IMR-90 (cell line): ENCODE data around the gene RFTN1. TPM values are rescaled to one million over a fixed set of nuclear protein-coding genes. Genes with fewer than 3 reads are reported as not detected.

Source experiments
- ATAC-seq: fragments of 200-7000 bp; cut with Tn5 transposase; 2 replicates; pipeline ENCODE4 v1.9.1; 2020; ENCODE audit warnings: low read depth, mild to moderate bottlenecking, moderate library complexity
- BruUV-seq: library from RNA; stranded (reverse); fragments of 400-500 nt; replicated peaks from 2 replicates; lab custom pipeline; 2021; lab: Mats Ljungman, UMichigan
- CTCF ChIA-PET: fragments of 300-600 bp; formaldehyde crosslinking; extraction: SDS; loops from one replicate; lab custom pipeline; 2021; ENCODE audit warnings: antibody characterized with exemption; lab: Yijun Ruan, JAX
- POLR2A ChIA-PET: fragments of 300-600 bp; sonication (Branson Sonifier 250); formaldehyde crosslinking; loops from one replicate; lab custom pipeline; 2022; ENCODE audit warnings: antibody characterized with exemption; ENCODE audit not compliant: unreplicated experiment; lab: Charles Lee
- DNase-seq: peaks from one replicate; pipeline ENCODE4 v3.0.0; 2013
- H2AFZ ChIP-seq: replicated peaks from 2 replicates; pipeline ENCODE3; 2013; ENCODE audit warnings: low read length, mild to moderate bottlenecking; ENCODE audit not compliant: poor library complexity
- H2AK5ac ChIP-seq: 2 replicates; pipeline ENCODE4 v1.6.1; 2013; ENCODE audit warnings: low read depth, low read length, inconsistent platforms
- H2AK9ac ChIP-seq: replicated peaks from 2 replicates; pipeline ENCODE3; 2013; ENCODE audit warnings: mild to moderate bottlenecking, low read depth, low read length, moderate library complexity; ENCODE audit not compliant: poor library complexity
- H2BK120ac ChIP-seq: 2 replicates; pipeline ENCODE4 v1.6.1; 2013; ENCODE audit warnings: low read depth, low read length, inconsistent platforms
- H2BK15ac ChIP-seq: 3 replicates; pipeline ENCODE4 v1.6.1; 2013; ENCODE audit warnings: low read depth, low read length, inconsistent platforms
- H2BK20ac ChIP-seq: 2 replicates; pipeline ENCODE4 v1.6.1; 2013; ENCODE audit warnings: low read depth, mild to moderate bottlenecking, inconsistent platforms, low read length, moderate library complexity
- H2BK5ac ChIP-seq: 2 replicates; pipeline ENCODE4 v1.6.1; 2013; ENCODE audit warnings: mild to moderate bottlenecking, low read depth, low read length, inconsistent platforms; ENCODE audit not compliant: poor library complexity, severe bottlenecking
- H3K14ac ChIP-seq: replicated peaks from 2 replicates; pipeline ENCODE4 v1.6.1; 2013; ENCODE audit warnings: low read depth, low read length, inconsistent platforms
- H3K18ac ChIP-seq: 2 replicates; pipeline ENCODE4 v1.6.1; 2013; ENCODE audit warnings: low read depth, low read length, control low read depth
- H3K23ac ChIP-seq: 2 replicates; pipeline ENCODE4 v1.6.1; 2013; ENCODE audit warnings: low read depth, low read length, inconsistent platforms
- H3K27ac ChIP-seq: 2 replicates; pipeline ENCODE4 v1.5.1; 2013; ENCODE audit warnings: mild to moderate bottlenecking, control low read depth, low read length; ENCODE audit not compliant: insufficient read depth
- H3K27me3 ChIP-seq: 2 replicates; pipeline ENCODE4 v1.6.1; 2013; ENCODE audit warnings: low read length; ENCODE audit not compliant: control insufficient read depth, insufficient read depth
- H3K36me3 ChIP-seq: 2 replicates; pipeline ENCODE4 v1.6.1; 2013; ENCODE audit warnings: low read length, mixed read lengths; ENCODE audit not compliant: control insufficient read depth, insufficient read depth
- H3K4ac ChIP-seq: 2 replicates; pipeline ENCODE4 v1.6.1; 2013; ENCODE audit warnings: low read depth, low read length, inconsistent platforms
- H3K4me1 ChIP-seq: 2 replicates; pipeline ENCODE4 v1.6.1; 2013; ENCODE audit warnings: low read length, mixed read lengths; ENCODE audit not compliant: control insufficient read depth, insufficient read depth
- H3K4me2 ChIP-seq: 2 replicates; pipeline ENCODE4 v1.6.1; 2013; ENCODE audit warnings: low read depth, mild to moderate bottlenecking, control low read depth, low read length, moderate library complexity
- H3K4me3 ChIP-seq: 2 replicates; pipeline ENCODE4 v1.5.1; 2013; ENCODE audit warnings: low read depth, mild to moderate bottlenecking, control low read depth, low read length, moderate library complexity; ENCODE audit not compliant: insufficient read depth
- H3K56ac ChIP-seq: 2 replicates; pipeline ENCODE4 v1.6.1; 2013; ENCODE audit warnings: low read length, inconsistent platforms; ENCODE audit not compliant: insufficient read depth; ENCODE audit errors: extremely low read depth
- H3K79me1 ChIP-seq, 2 experiments: 2 replicates each; pipeline ENCODE4 v1.6.1; 2013; ENCODE audit warnings: low read length in 2 of 2, inconsistent platforms in 1 of 2, low read depth in 1 of 2
- H3K9ac ChIP-seq: 2 replicates; pipeline ENCODE4 v1.6.1; 2013; ENCODE audit warnings: low read depth, low read length, control low read depth
- H3K9me1 ChIP-seq: 2 replicates; pipeline ENCODE4 v1.6.1; 2013; ENCODE audit warnings: low read length, inconsistent platforms; ENCODE audit not compliant: insufficient read depth
- H3K9me3 ChIP-seq: 2 replicates; pipeline ENCODE4 v1.6.1; 2013; ENCODE audit warnings: low read length; ENCODE audit not compliant: control insufficient read depth, insufficient read depth
- H4K20me1 ChIP-seq: 2 replicates; pipeline ENCODE4 v1.6.1; 2013; ENCODE audit warnings: low read length, inconsistent platforms; ENCODE audit not compliant: insufficient read depth
- H4K5ac ChIP-seq: 2 replicates; pipeline ENCODE4 v1.6.1; 2013; ENCODE audit warnings: mild to moderate bottlenecking, low read depth, low read length, control low read depth
- H4K8ac ChIP-seq, 2 experiments: 2 replicates each; pipeline ENCODE4 v1.6.1; 2013; ENCODE audit warnings: low read depth in 2 of 2, low read length in 2 of 2, control low read depth in 1 of 2, inconsistent platforms in 1 of 2
- H4K91ac ChIP-seq: 2 replicates; pipeline ENCODE4 v1.6.1; 2013; ENCODE audit warnings: low read depth, low read length, inconsistent platforms; ENCODE audit not compliant: insufficient read depth
- FOS ChIP-seq: fragments of 150-350 bp; IDR thresholded peaks from 2 replicates; pipeline ENCODE4 v1.6.1; 2016; ENCODE audit warnings: low read depth, low read length
- MAZ ChIP-seq: IDR thresholded peaks from 2 replicates; pipeline ENCODE4 v1.6.1; 2012; ENCODE audit warnings: low read depth, mild to moderate bottlenecking, low read length, improper control_type of control experiment, moderate library complexity, borderline replicate concordance
- MXI1 ChIP-seq: IDR thresholded peaks from 2 replicates; pipeline ENCODE4 v1.6.1; 2012; ENCODE audit warnings: low read depth, mild to moderate bottlenecking, low read length, moderate library complexity, borderline replicate concordance
- NFE2L2 ChIP-seq: fragments of 150-350 bp; IDR thresholded peaks from 2 replicates; pipeline ENCODE4 v1.6.1; 2016; ENCODE audit warnings: low read depth, mild to moderate bottlenecking, low read length
- RAD21 ChIP-seq: IDR thresholded peaks from 2 replicates; pipeline ENCODE4 v1.6.1; 2012; ENCODE audit warnings: low read length, improper control_type of control experiment
- RCOR1 ChIP-seq: IDR thresholded peaks from 2 replicates; pipeline ENCODE4 v1.6.1; 2012; ENCODE audit warnings: mild to moderate bottlenecking, low read length, improper control_type of control experiment; ENCODE audit not compliant: insufficient replicate concordance
- RFX5 ChIP-seq: IDR thresholded peaks from 2 replicates; pipeline ENCODE4 v1.8.0; 2012; ENCODE audit warnings: low read depth, mild to moderate bottlenecking, low read length, moderate library complexity
- WGBS, 2 experiments: methylation state at CpG; one replicate each; pipeline versions ENCODE4 v1.1.5 to v1.1.7; 2013; ENCODE audit warnings: missing lambda C conversion rate in 2 of 2; ENCODE audit not compliant: insufficient read length in 1 of 2; ENCODE audit errors: extremely low coverage in 2 of 2; 5-methylcytosine and 5-hydroxymethylcytosine counted together
- dilution Hi-C: fragments of 300-500 bp; cut with HindIII; formaldehyde crosslinking; loops from one replicate; pipeline ENCODE4 v1.14.3; 2018; ENCODE audit warnings: low sequenced_read_pairs; ENCODE audit not compliant: unreplicated experiment
- in situ Hi-C: fragments of 300-500 bp; cut with MboI; formaldehyde crosslinking; loops from 3 replicates; pipeline ENCODE4 v1.14.3; 2019; ENCODE audit warnings: low sequenced_read_pairs, inconsistent platforms, mixed read lengths
- intact Hi-C: fragments of 100-400 bp; cut with micrococcal nuclease; formaldehyde crosslinking; loops from 2 replicates; pipeline ENCODE4 v1.10.0; 2022
- polyA plus RNA-seq, 3 experiments: library from polyadenylated mRNA; depleted of rRNA; stranded (reverse); fragments of >200 nt; gene quantifications; 2 replicates each; pipeline ENCODE4 v1.2.3, GENCODE V29; 2012; ENCODE audit warnings: low replicate concordance in 1 of 3
- total RNA-seq: library from RNA; depleted of rRNA; stranded (reverse); fragments of >200 nt; gene quantifications from 2 replicates; pipeline ENCODE4 v1.2.3, GENCODE V29; 2012
- TF ChIP-seq, protein P1 (sequence below): conservative IDR thresholded peaks from 2 replicates; pipeline ENCODE4 v1.5.1; 2012; ENCODE audit warnings: mild to moderate bottlenecking, low read depth, low read length, improper control_type of control experiment

The RFTN1 gene
- total and polyA plus RNA-seq, 2 of the 4 experiments (the other 2 are of a cell fraction): 45.0 to 52.0 TPM

DNA sequence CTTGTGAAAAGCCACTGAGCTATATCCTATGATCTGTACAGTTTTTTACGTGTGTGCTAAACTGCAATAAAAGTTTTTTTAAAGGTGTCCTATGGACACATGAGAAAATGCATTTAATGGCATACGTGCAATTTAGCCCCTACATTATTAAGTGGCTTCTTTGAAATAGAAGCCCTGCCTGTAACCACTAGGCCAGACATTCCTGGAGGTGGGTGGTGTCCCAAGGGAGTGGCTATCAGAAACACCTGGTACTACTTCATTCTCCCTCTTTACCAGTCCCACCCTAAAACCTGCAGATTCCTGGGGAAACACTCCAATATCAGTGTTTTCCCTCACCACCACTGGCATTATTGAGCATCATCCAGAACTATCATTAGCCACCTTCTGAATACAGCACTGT, 148.5 kb downstream of the RFTN1 start:
- BruUV-seq: no TSS peak
- H4K8ac ChIP-seq: no peak overlapping the region
- H4K20me1 ChIP-seq: no peaks in the 10 kb centered on the region; the same call in 1 of the 2 replicates
- ChIA-PET CTCF (no interaction called here), POLR2A (interaction anchor here (0.6 kb wide), 1 partner anchor 75 kb away, joined by 3 read pairs; no protein-coding TSS in a partner anchor)
- no peak overlapping the region for H3K9ac ChIP-seq
- H2BK5ac ChIP-seq: no peak overlapping the region
- no peak for TF ChIP-seq MXI1
- no peak for TF ChIP-seq FOS
- no peak for TF ChIP-seq RFX5
- TF ChIP-seq NFE2L2: no peak
- TF ChIP-seq, protein P1, sequence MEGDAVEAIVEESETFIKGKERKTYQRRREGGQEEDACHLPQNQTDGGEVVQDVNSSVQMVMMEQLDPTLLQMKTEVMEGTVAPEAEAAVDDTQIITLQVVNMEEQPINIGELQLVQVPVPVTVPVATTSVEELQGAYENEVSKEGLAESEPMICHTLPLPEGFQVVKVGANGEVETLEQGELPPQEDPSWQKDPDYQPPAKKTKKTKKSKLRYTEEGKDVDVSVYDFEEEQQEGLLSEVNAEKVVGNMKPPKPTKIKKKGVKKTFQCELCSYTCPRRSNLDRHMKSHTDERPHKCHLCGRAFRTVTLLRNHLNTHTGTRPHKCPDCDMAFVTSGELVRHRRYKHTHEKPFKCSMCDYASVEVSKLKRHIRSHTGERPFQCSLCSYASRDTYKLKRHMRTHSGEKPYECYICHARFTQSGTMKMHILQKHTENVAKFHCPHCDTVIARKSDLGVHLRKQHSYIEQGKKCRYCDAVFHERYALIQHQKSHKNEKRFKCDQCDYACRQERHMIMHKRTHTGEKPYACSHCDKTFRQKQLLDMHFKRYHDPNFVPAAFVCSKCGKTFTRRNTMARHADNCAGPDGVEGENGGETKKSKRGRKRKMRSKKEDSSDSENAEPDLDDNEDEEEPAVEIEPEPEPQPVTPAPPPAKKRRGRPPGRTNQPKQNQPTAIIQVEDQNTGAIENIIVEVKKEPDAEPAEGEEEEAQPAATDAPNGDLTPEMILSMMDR: no peak
- no peak for TF ChIP-seq MAZ
- no peak for TF ChIP-seq RAD21
- no peak for TF ChIP-seq RCOR1
- H4K91ac ChIP-seq: no peak overlapping the region
- H2BK20ac ChIP-seq: no peak overlapping the region
- no peak overlapping the region for H3K4me2 ChIP-seq
- H3K36me3 ChIP-seq: peaks cover 45% of the 10 kb centered on the region
- H3K23ac ChIP-seq: no peak overlapping the region
- H2BK120ac ChIP-seq: no peak overlapping the region
- intact Hi-C loops (no loop called here), in situ Hi-C loops (no loop called here), dilution Hi-C loops (no loop called here)
- H3K56ac ChIP-seq: no peak overlapping the region
- no peak overlapping the region for H3K4ac ChIP-seq
- no peak overlapping the region for H2AFZ ChIP-seq
- no peak overlapping the region for H3K27ac ChIP-seq
- H3K27me3 ChIP-seq: no peaks in the 10 kb centered on the region
- H3K14ac ChIP-seq: no peak overlapping the region
- H3K18ac ChIP-seq: no peak overlapping the region
- peaks cover 22% of the 10 kb centered on the region for H3K9me1 ChIP-seq
- no peaks in the 10 kb centered on the region for H3K9me3 ChIP-seq
- H2BK15ac ChIP-seq: no peak overlapping the region
- peaks cover 22 to 60% of the 10 kb centered on the region in 2 experiments for H3K79me1 ChIP-seq
- DNase-seq: no peak
- no CpG with 5 or more reads among the region's 2 CpGs for WGBS, 2 experiments
- no peak for ATAC-seq
- H3K4me1 ChIP-seq: peaks cover 6% of the 10 kb centered on the region
- no peak overlapping the region for H2AK5ac ChIP-seq
- H2AK9ac ChIP-seq: no peak overlapping the region
- no peak overlapping the region for H3K4me3 ChIP-seq
- no peak overlapping the region for H4K5ac ChIP-seq
